Liver (tissue), 9 donors: ENCODE measurements around the gene RBKS. TPM values are rescaled to one million over a fixed set of nuclear protein-coding genes. Genes with fewer than 3 reads are reported as not detected.

ENCODE experiments used
- DNase-seq: peaks from one replicate; pipeline ENCODE4 v3.0.0-alpha.2; 2017; ENCODE audit warnings: low spot score
- H3K27ac ChIP-seq, 2 donors: one replicate each; pipeline ENCODE4 v1.7.0; 2013; ENCODE audit warnings: inconsistent platforms in 2 of 2, low read length in 2 of 2, control low read depth in 1 of 2, low read depth in 1 of 2, mild to moderate bottlenecking in 1 of 2
- H3K27me3 ChIP-seq, 4 donors: one replicate each; pipeline versions ENCODE4 v1.6.1 to v1.7.0; 2013; ENCODE audit warnings: low read length in 3 of 4, inconsistent platforms in 1 of 4, mild to moderate bottlenecking in 1 of 4, moderate library complexity in 1 of 4; ENCODE audit not compliant: control insufficient read depth in 4 of 4, insufficient read depth in 4 of 4
- H3K36me3 ChIP-seq, 4 donors: one replicate each; pipeline versions ENCODE4 v1.6.1 to v1.7.0; 2013; ENCODE audit warnings: low read length in 3 of 4, mild to moderate bottlenecking in 3 of 4, low read depth in 1 of 4, moderate library complexity in 1 of 4; ENCODE audit not compliant: control insufficient read depth in 4 of 4, insufficient read depth in 3 of 4
- H3K4me1 ChIP-seq, 4 donors: one replicate each; pipeline versions ENCODE4 v1.6.1 to v1.7.0; 2013; ENCODE audit warnings: low read length in 3 of 4, mild to moderate bottlenecking in 3 of 4, moderate library complexity in 1 of 4; ENCODE audit not compliant: control insufficient read depth in 4 of 4, insufficient read depth in 4 of 4
- H3K4me3 ChIP-seq, 3 donors: one replicate each; pipeline versions ENCODE4 v1.6.1 to v1.7.0; 2013; ENCODE audit warnings: low read length in 3 of 3, control low read depth in 1 of 3, low read depth in 1 of 3, mild to moderate bottlenecking in 1 of 3
- H3K9ac ChIP-seq, 2 donors: one replicate each; pipeline ENCODE4 v1.7.0; 2013; ENCODE audit warnings: low read length in 2 of 2, mild to moderate bottlenecking in 2 of 2, moderate library complexity in 2 of 2, control low read depth in 1 of 2, low read depth in 1 of 2
- H3K9me3 ChIP-seq, 4 donors: one replicate each; pipeline versions ENCODE4 v1.6.1 to v1.7.0; 2013; ENCODE audit warnings: low read length in 3 of 4; ENCODE audit not compliant: control insufficient read depth in 4 of 4
- EGR1 ChIP-seq, 2 donors: IDR thresholded peaks; 2 replicates each; pipeline ENCODE4 v1.6.1; 2016 to 2018; ENCODE audit warnings: antibody characterized with exemption in 2 of 2, low read depth in 2 of 2
- FOXA1 ChIP-seq: IDR thresholded peaks from 2 replicates; pipeline ENCODE4 v1.6.1; 2016; ENCODE audit warnings: antibody characterized with exemption
- FOXA2 ChIP-seq: IDR thresholded peaks from 2 replicates; pipeline ENCODE4 v1.6.1; 2016; ENCODE audit warnings: antibody characterized with exemption
- GABPA ChIP-seq, 2 donors: IDR thresholded peaks in 1 of 2; conservative IDR thresholded peaks in 1 of 2; 2 replicates each; pipeline ENCODE4 v1.6.1; 2016; ENCODE audit warnings: antibody characterized with exemption in 2 of 2, mild to moderate bottlenecking in 1 of 2, moderate library complexity in 1 of 2
- HNF4A ChIP-seq, 2 donors: conservative IDR thresholded peaks; 2 replicates each; pipeline ENCODE4 v1.6.1; 2016; ENCODE audit warnings: antibody characterized with exemption in 2 of 2, mild to moderate bottlenecking in 2 of 2
- HNF4G ChIP-seq: IDR thresholded peaks from 2 replicates; pipeline ENCODE4 v1.6.1; 2016; ENCODE audit warnings: antibody characterized with exemption
- JUND ChIP-seq, 2 donors: IDR thresholded peaks; 2 replicates each; pipeline ENCODE4 v1.6.1; 2016; ENCODE audit warnings: antibody characterized with exemption in 2 of 2
- NR2F2 ChIP-seq: IDR thresholded peaks from 2 replicates; pipeline ENCODE4 v1.6.1; 2016; ENCODE audit warnings: antibody characterized with exemption
- RAD21 ChIP-seq, 2 donors: IDR thresholded peaks; 2 replicates each; pipeline ENCODE4 v1.6.1; 2016; ENCODE audit warnings: antibody characterized with exemption in 2 of 2, mild to moderate bottlenecking in 2 of 2
- RXRA ChIP-seq, 2 donors: IDR thresholded peaks; 2 replicates each; pipeline ENCODE4 v1.6.1; 2017 to 2018; ENCODE audit warnings: antibody characterized with exemption in 2 of 2, mild to moderate bottlenecking in 1 of 2
- SP1 ChIP-seq: IDR thresholded peaks from 2 replicates; pipeline ENCODE4 v1.6.1; 2018; ENCODE audit warnings: antibody characterized with exemption, mild to moderate bottlenecking
- TAF1 ChIP-seq: conservative IDR thresholded peaks from 2 replicates; pipeline ENCODE4 v1.6.1; 2016; ENCODE audit warnings: antibody characterized with exemption, mild to moderate bottlenecking
- YY1 ChIP-seq: IDR thresholded peaks from 2 replicates; pipeline ENCODE4 v1.6.1; 2016; ENCODE audit warnings: antibody characterized with exemption, mild to moderate bottlenecking
- WGBS: extraction: QIAGEN DNeasy Blood & Tissue Kit; methylation state at CpG from one replicate; pipeline ENCODE4 v1.1.7; 2013; 5-methylcytosine and 5-hydroxymethylcytosine counted together
- polyA plus RNA-seq, 2 donors: library from polyadenylated mRNA; stranded (reverse) in 1 of 2; unstranded in 1 of 2; fragments of 200-250 nt in 1 of 2; fragments of >200 nt in 1 of 2; fragmentation: Nextera tagmentation in 1 of 2; extraction: Ambion mirVana in 1 of 2; gene quantifications; one replicate each; pipeline versions ENCODE4 v1.2.1 to v1.2.3, GENCODE V29; 2013 to 2015
- total RNA-seq, 2 donors: library from RNA; depleted of rRNA; stranded (reverse); fragments of >200 nt; gene quantifications; one replicate each; pipeline ENCODE4 v1.2.3, GENCODE V29; 2014
- TF ChIP-seq, protein P1 (sequence below): IDR thresholded peaks from 2 replicates; pipeline ENCODE4 v1.6.1; 2016; ENCODE audit warnings: antibody characterized with exemption
- TF ChIP-seq, protein P2 (sequence below): IDR thresholded peaks from 2 replicates; pipeline ENCODE4 v1.6.1; 2016; ENCODE audit warnings: antibody characterized with exemption
- TF ChIP-seq, protein P3 (sequence below): IDR thresholded peaks from 2 replicates; pipeline ENCODE4 v1.6.1; 2016; ENCODE audit warnings: antibody characterized with exemption
- TF ChIP-seq, protein P4 (sequence below): fragments of 150-350 bp; IDR thresholded peaks from 2 replicates; pipeline ENCODE4 v1.5.1; 2017; ENCODE audit warnings: improper control_type of control experiment, low read depth, low read length; ENCODE audit not compliant: missing input control
- TF ChIP-seq, protein P5 (sequence below): IDR thresholded peaks from 2 replicates; pipeline ENCODE4 v1.6.1; 2016; ENCODE audit warnings: antibody characterized with exemption, mild to moderate bottlenecking
- donor health status: healthy.
- donor health status: healthy.
- donor health status: healthy.
- donor health status: healthy.
- donor health status: healthy.

Gene RBKS
- total and polyA plus RNA-seq, 4 donors, result 6.3 to 18.8 (median 15.2) TPM

DNA sequence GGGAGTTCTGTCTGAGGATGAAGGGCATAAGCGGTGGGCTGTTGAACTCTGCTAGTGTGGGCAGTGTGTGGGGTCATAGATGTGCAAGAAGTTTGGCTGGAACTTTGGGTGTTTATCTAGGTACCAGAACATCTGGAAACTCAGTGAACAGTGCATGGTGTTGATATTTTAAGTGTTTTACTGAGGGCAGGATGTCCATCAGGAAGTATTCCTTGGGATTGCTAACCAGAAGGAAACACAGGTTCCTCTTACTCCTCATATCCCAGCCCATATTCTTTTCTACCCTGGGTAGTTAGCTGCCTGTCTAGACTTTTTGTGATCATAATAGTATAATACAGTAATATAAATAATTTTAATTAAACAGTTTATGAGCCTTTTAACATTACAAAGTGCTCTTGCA lies 15.9 kb upstream of the RBKS start:
- Histone ChIP-seq H3K36me3 (no peaks in the 10 kb centered on the region), H3K4me1 (no peaks in the 10 kb centered on the region), H3K9ac (no peak overlapping the region), H3K9me3 (no peaks in the 10 kb centered on the region), H3K27me3 (no peaks in the 10 kb centered on the region), H3K27ac (no peak overlapping the region), H3K4me3 (no peak overlapping the region)
- no peak for DNase-seq
- 90% methylated on average over 1 of the region's 1 CpG for WGBS
- no peak for TF ChIP-seq FOXA1
- no peak for TF ChIP-seq HNF4G
- TF ChIP-seq SP1, result no peak
- TF ChIP-seq, protein P1, sequence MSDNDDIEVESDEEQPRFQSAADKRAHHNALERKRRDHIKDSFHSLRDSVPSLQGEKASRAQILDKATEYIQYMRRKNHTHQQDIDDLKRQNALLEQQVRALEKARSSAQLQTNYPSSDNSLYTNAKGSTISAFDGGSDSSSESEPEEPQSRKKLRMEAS, result no peak
- no peak for TF ChIP-seq HNF4A (conservative IDR thresholded peaks at IDR 0.05)
- no peak for TF ChIP-seq NR2F2
- TF ChIP-seq, protein P2, sequence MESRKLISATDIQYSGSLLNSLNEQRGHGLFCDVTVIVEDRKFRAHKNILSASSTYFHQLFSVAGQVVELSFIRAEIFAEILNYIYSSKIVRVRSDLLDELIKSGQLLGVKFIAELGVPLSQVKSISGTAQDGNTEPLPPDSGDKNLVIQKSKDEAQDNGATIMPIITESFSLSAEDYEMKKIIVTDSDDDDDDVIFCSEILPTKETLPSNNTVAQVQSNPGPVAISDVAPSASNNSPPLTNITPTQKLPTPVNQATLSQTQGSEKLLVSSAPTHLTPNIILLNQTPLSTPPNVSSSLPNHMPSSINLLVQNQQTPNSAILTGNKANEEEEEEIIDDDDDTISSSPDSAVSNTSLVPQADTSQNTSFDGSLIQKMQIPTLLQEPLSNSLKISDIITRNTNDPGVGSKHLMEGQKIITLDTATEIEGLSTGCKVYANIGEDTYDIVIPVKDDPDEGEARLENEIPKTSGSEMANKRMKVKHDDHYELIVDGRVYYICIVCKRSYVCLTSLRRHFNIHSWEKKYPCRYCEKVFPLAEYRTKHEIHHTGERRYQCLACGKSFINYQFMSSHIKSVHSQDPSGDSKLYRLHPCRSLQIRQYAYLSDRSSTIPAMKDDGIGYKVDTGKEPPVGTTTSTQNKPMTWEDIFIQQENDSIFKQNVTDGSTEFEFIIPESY, result no peak
- TF ChIP-seq, protein P3, sequence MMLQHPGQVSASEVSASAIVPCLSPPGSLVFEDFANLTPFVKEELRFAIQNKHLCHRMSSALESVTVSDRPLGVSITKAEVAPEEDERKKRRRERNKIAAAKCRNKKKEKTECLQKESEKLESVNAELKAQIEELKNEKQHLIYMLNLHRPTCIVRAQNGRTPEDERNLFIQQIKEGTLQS, result no peak
- TF ChIP-seq, protein P4, sequence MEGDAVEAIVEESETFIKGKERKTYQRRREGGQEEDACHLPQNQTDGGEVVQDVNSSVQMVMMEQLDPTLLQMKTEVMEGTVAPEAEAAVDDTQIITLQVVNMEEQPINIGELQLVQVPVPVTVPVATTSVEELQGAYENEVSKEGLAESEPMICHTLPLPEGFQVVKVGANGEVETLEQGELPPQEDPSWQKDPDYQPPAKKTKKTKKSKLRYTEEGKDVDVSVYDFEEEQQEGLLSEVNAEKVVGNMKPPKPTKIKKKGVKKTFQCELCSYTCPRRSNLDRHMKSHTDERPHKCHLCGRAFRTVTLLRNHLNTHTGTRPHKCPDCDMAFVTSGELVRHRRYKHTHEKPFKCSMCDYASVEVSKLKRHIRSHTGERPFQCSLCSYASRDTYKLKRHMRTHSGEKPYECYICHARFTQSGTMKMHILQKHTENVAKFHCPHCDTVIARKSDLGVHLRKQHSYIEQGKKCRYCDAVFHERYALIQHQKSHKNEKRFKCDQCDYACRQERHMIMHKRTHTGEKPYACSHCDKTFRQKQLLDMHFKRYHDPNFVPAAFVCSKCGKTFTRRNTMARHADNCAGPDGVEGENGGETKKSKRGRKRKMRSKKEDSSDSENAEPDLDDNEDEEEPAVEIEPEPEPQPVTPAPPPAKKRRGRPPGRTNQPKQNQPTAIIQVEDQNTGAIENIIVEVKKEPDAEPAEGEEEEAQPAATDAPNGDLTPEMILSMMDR, result no peak
- TF ChIP-seq JUND (IDR thresholded peaks at IDR 0.05), result no peak
- TF ChIP-seq RAD21 (IDR thresholded peaks at IDR 0.05), result no peak
- TF ChIP-seq GABPA (IDR thresholded peaks at IDR 0.05 in 1 of 2, conservative IDR thresholded peaks at IDR 0.05 in 1 of 2), result no peak
- no peak for TF ChIP-seq EGR1 (IDR thresholded peaks at IDR 0.05; ENCODE audit: low read depth in 2 of 2)
- TF ChIP-seq YY1, result no peak
- TF ChIP-seq, protein P5, sequence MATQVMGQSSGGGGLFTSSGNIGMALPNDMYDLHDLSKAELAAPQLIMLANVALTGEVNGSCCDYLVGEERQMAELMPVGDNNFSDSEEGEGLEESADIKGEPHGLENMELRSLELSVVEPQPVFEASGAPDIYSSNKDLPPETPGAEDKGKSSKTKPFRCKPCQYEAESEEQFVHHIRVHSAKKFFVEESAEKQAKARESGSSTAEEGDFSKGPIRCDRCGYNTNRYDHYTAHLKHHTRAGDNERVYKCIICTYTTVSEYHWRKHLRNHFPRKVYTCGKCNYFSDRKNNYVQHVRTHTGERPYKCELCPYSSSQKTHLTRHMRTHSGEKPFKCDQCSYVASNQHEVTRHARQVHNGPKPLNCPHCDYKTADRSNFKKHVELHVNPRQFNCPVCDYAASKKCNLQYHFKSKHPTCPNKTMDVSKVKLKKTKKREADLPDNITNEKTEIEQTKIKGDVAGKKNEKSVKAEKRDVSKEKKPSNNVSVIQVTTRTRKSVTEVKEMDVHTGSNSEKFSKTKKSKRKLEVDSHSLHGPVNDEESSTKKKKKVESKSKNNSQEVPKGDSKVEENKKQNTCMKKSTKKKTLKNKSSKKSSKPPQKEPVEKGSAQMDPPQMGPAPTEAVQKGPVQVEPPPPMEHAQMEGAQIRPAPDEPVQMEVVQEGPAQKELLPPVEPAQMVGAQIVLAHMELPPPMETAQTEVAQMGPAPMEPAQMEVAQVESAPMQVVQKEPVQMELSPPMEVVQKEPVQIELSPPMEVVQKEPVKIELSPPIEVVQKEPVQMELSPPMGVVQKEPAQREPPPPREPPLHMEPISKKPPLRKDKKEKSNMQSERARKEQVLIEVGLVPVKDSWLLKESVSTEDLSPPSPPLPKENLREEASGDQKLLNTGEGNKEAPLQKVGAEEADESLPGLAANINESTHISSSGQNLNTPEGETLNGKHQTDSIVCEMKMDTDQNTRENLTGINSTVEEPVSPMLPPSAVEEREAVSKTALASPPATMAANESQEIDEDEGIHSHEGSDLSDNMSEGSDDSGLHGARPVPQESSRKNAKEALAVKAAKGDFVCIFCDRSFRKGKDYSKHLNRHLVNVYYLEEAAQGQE, result no peak
- no peak for TF ChIP-seq TAF1
- no peak for TF ChIP-seq FOXA2
- no peak for TF ChIP-seq RXRA (IDR thresholded peaks at IDR 0.05)

DNA sequence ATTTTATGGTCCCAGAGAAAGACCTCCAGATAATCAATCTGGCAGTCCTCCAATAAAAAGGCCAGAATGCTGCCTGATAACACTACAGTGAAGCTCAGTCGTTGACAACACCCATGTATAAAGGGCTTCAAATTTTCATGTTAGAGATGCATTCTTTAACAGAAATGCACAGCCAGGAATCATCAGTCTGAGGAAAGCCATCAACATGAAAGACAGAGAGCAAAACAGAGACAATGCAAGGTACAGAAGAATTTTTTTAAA lies 14.1 kb upstream of the RBKS start:
- H3K4me1 ChIP-seq, result no peaks in the 10 kb centered on the region
- H3K27ac ChIP-seq, result no peak overlapping the region
- no peak overlapping the region for H3K4me3 ChIP-seq
- 77% methylated on average over 1 of the region's 1 CpG for WGBS
- no peaks in the 10 kb centered on the region for H3K27me3 ChIP-seq
- no peak for DNase-seq
- H3K9ac ChIP-seq, result no peak overlapping the region
- H3K36me3 ChIP-seq, result no peaks in the 10 kb centered on the region
- no peaks in the 10 kb centered on the region for H3K9me3 ChIP-seq
- TF ChIP-seq HNF4A (conservative IDR thresholded peaks at IDR 0.05) (no peak), YY1 (no peak), FOXA1 (no peak), GABPA (IDR thresholded peaks at IDR 0.05 in 1 of 2, conservative IDR thresholded peaks at IDR 0.05 in 1 of 2) (no peak), SP1 (no peak), HNF4G (no peak), JUND (IDR thresholded peaks at IDR 0.05) (no peak), FOXA2 (no peak), RAD21 (IDR thresholded peaks at IDR 0.05) (no peak), RXRA (IDR thresholded peaks at IDR 0.05) (no peak)
- TF ChIP-seq, protein P4, result no peak
- TF ChIP-seq, protein P5, result no peak
- TF ChIP-seq, protein P1, result no peak
